Measurements from ENCODE around the gene NOS3. TPM values are rescaled to one million over a fixed set of nuclear protein-coding genes. Genes with fewer than 3 reads are reported as not detected.
"Not testable (repeated sequence)": the region's sequence is repeated elsewhere in the genome, so short reads cannot be mapped to it uniquely, and the experiment has no call there.

NOS3 gene
- total RNA-seq, 1 donor from 2014 or later: 15.1 TPM

- H3K9me3 ChIP-seq: no peaks in the 10 kb centered on the region
- ATAC-seq (no peak), DNase-seq (no peak)
- no peak for TF ChIP-seq CTCF (IDR thresholded peaks at IDR 0.05)
- H3K4me3 ChIP-seq: no peak overlapping the region
- H3K36me3 ChIP-seq: peaks cover 46% of the 10 kb centered on the region
- H3K27me3 ChIP-seq (ENCODE audit: low read depth): no peaks in the 10 kb centered on the region
- no peak overlapping the region for H3K27ac ChIP-seq
- H3K4me1 ChIP-seq: peaks cover 19% of the 10 kb centered on the region
- intact Hi-C loops (cut with DNase I): no loop called here
Measured at GRCh38 chr7:151040616-151041375, 50.0 kb downstream of the NOS3 start.

GRCh38 chr7:151043449-151043848, 52.6 kb downstream of the NOS3 start:
- H3K4me3 ChIP-seq; intact Hi-C loops (cut with DNase I); ATAC-seq; H3K27me3 ChIP-seq (ENCODE audit: low read depth); H3K27ac ChIP-seq; DNase-seq; H3K9me3 ChIP-seq: not testable (repeated sequence)
- peaks cover 31% of the 10 kb centered on the region for H3K36me3 ChIP-seq
- H3K4me1 ChIP-seq: peaks cover 17% of the 10 kb centered on the region

GRCh38 chr7:151043959-151044358, 53.1 kb downstream of the NOS3 start:
- peaks cover 31% of the 10 kb centered on the region for H3K36me3 ChIP-seq
- no peak for TF ChIP-seq CTCF (IDR thresholded peaks at IDR 0.05)

GRCh38 chr7:151045262-151045661, 54.4 kb downstream of the NOS3 start:
- Histone ChIP-seq H3K9me3 (no peaks in the 10 kb centered on the region), H3K4me1 (no peaks in the 10 kb centered on the region), H3K27ac (no peak overlapping the region), H3K27me3 (ENCODE audit: low read depth) (peaks cover under 1% of the 10 kb centered on the region), H3K36me3 (peaks cover 31% of the 10 kb centered on the region), H3K4me3 (no peak overlapping the region)
- DNase-seq: no peak
- no peak for ATAC-seq
- no peak for TF ChIP-seq CTCF (IDR thresholded peaks at IDR 0.05)
- intact Hi-C loops (cut with DNase I): no loop called here

More at GRCh38 chr7:151043959-151044358, 53.1 kb downstream of the NOS3 start:
- H3K9me3 ChIP-seq: no peaks in the 10 kb centered on the region
- no peak for DNase-seq
- no peak overlapping the region for H3K27ac ChIP-seq
- H3K27me3 ChIP-seq (ENCODE audit: low read depth): no peaks in the 10 kb centered on the region
- no peak for ATAC-seq
- peaks cover 12% of the 10 kb centered on the region for H3K4me1 ChIP-seq
- intact Hi-C loops (cut with DNase I): no loop called here
- H3K4me3 ChIP-seq: no peak overlapping the region

GRCh38 chr7:151045967-151046366, 55.1 kb downstream of the NOS3 start:
- no peak for TF ChIP-seq CTCF (IDR thresholded peaks at IDR 0.05)
- H3K4me1 ChIP-seq: peaks cover 3% of the 10 kb centered on the region
- H3K27me3 ChIP-seq (ENCODE audit: low read depth): peaks cover 8% of the 10 kb centered on the region
- ATAC-seq: no peak
- H3K4me3 ChIP-seq: no peak overlapping the region
- H3K36me3 ChIP-seq: peaks cover 31% of the 10 kb centered on the region
- DNase-seq: no peak
- intact Hi-C loops (cut with DNase I): no loop called here
- H3K9me3 ChIP-seq: no peaks in the 10 kb centered on the region
- no peak overlapping the region for H3K27ac ChIP-seq

Measured in lower lobe of right lung (tissue), 2 donors.